Tibial nerve (tissue), 4 donors: ENCODE results near the gene BIRC5.

ENCODE experiments used
- CTCF ChIP-seq, 5 experiments: fragments of 200-600 bp in 3 of 5; fragments of 450-650 bp in 2 of 5; sonication (generic) in 3 of 5; IDR thresholded peaks; one replicate each; pipeline ENCODE4 v1.5.1; 2016 to 2019; ENCODE audit warnings: antibody characterized with exemption in 5 of 5, mild to moderate bottlenecking in 3 of 5, moderate library complexity in 2 of 5
- EP300 ChIP-seq, 2 donors: sonication (generic); formaldehyde crosslinking; IDR thresholded peaks; one replicate each; pipeline ENCODE4 v1.6.1; 2017; ENCODE audit warnings: antibody characterized with exemption in 2 of 2, mild to moderate bottlenecking in 1 of 2
- POLR2A ChIP-seq, 2 donors: fragments of 450-650 bp; IDR thresholded peaks; one replicate each; pipeline ENCODE4 v1.6.1; 2017; ENCODE audit warnings: antibody characterized with exemption in 2 of 2, mild to moderate bottlenecking in 2 of 2, moderate library complexity in 2 of 2

- TF ChIP-seq CTCF (IDR thresholded peaks at IDR 0.05), result no peak
- TF ChIP-seq POLR2A (IDR thresholded peaks at IDR 0.05), result no peak
- no peak for TF ChIP-seq EP300 (IDR thresholded peaks at IDR 0.05)
Measured at GRCh38 chr17:78174870-78175642, 39.0 kb upstream of the BIRC5 start.
